B cell (primary cell): Measurements from ENCODE around the gene CFD. TPM values are rescaled to one million over a fixed set of nuclear protein-coding genes. Genes with fewer than 3 reads are reported as not detected.

ENCODE experiments used
- ATAC-seq: fragments of 200-7000 bp; cut with Tn5 transposase; one replicate; pipeline ENCODE4 v1.10.0; 2021; ENCODE audit warnings: low read depth, mild to moderate bottlenecking, moderate number of reproducible peaks, moderate library complexity
- CTCF ChIA-PET: fragments of 350-600 bp; sonication (Branson Sonifier 250); formaldehyde crosslinking; loops from one replicate; lab custom pipeline; 2021; ENCODE audit warnings: antibody characterized with exemption, inconsistent platforms; lab: Charles Lee
- POLR2A ChIA-PET: fragments of 350-600 bp; sonication (Branson Sonifier 250); formaldehyde crosslinking; loops from one replicate; lab custom pipeline; 2021; ENCODE audit warnings: antibody characterized with exemption; lab: Charles Lee
- DNase-seq: peaks from one replicate; pipeline ENCODE4 v3.0.0; 2013
- H2AFZ ChIP-seq: 2 replicates; pipeline ENCODE4 v1.6.1; 2012; ENCODE audit warnings: mild to moderate bottlenecking, low read depth, low read length; ENCODE audit not compliant: insufficient read depth, poor library complexity, severe bottlenecking
- H3K27ac ChIP-seq, 2 donors: 1 replicate in 1 of 2; 2 replicates in 1 of 2; pipeline ENCODE4 v1.5.1; 2012 to 2013; ENCODE audit warnings: low read length in 2 of 2, mild to moderate bottlenecking in 2 of 2, moderate library complexity in 1 of 2
- H3K27me3 ChIP-seq, 4 experiments: fragments of 200-600 bp in 1 of 4; sonication (generic) in 1 of 4; replicated peaks in 1 of 4; 1 replicate in 2 of 4; 2 replicates in 2 of 4; pipeline versions ENCODE4 v1.6.1 to v1.7.0; 2013 to 2016; ENCODE audit warnings: low read length in 3 of 4, mild to moderate bottlenecking in 2 of 4, mixed read lengths in 1 of 4, moderate library complexity in 1 of 4; ENCODE audit not compliant: insufficient read depth in 4 of 4, control insufficient read depth in 3 of 4; ENCODE audit errors: control extremely low read depth in 1 of 4
- H3K36me3 ChIP-seq, 2 experiments: replicated peaks in 1 of 2; 1 replicate in 1 of 2; 2 replicates in 1 of 2; pipeline versions ENCODE4 v1.6.1 to v1.7.1; 2013; ENCODE audit warnings: low read length in 1 of 2; ENCODE audit not compliant: insufficient read depth in 2 of 2, control insufficient read depth in 1 of 2; ENCODE audit errors: control extremely low read depth in 1 of 2, extremely low read depth in 1 of 2
- H3K4me1 ChIP-seq, 2 donors: fragments of 200-600 bp in 1 of 2; sonication (generic) in 1 of 2; 1 replicate in 1 of 2; 2 replicates in 1 of 2; pipeline versions ENCODE4 v1.5.1 to v1.6.1; 2013 to 2017; ENCODE audit warnings: low read length in 2 of 2; ENCODE audit not compliant: control insufficient read depth in 2 of 2, insufficient read depth in 2 of 2
- H3K4me2 ChIP-seq: replicated peaks from 2 replicates; pipeline ENCODE3; 2012; ENCODE audit warnings: mild to moderate bottlenecking, low read depth, low read length; ENCODE audit not compliant: poor library complexity, severe bottlenecking
- H3K4me3 ChIP-seq, 5 experiments: fragments of 200-600 bp in 1 of 5; sonication (generic) in 1 of 5; 1 replicate in 3 of 5; 2 replicates in 2 of 5; pipeline versions ENCODE4 v1.5.1 to v1.7.0; 2011 to 2016; ENCODE audit warnings: low read length in 4 of 5, mild to moderate bottlenecking in 4 of 5, low read depth in 2 of 5, control low read depth in 1 of 5, moderate library complexity in 1 of 5; ENCODE audit not compliant: insufficient read depth in 1 of 5; ENCODE audit errors: control extremely low read depth in 1 of 5, extremely low read depth in 1 of 5
- H3K79me2 ChIP-seq: fragments of 200-600 bp; sonication (generic); one replicate; pipeline ENCODE4 v1.6.0; 2016; ENCODE audit warnings: low read length; ENCODE audit not compliant: control insufficient read depth, insufficient read depth
- H3K9ac ChIP-seq: fragments of 200-600 bp; sonication (generic); 2 replicates; pipeline ENCODE4 v1.6.1; 2017; ENCODE audit warnings: mild to moderate bottlenecking, low read length, moderate library complexity
- H3K9me3 ChIP-seq, 3 donors: one replicate each; pipeline versions ENCODE4 v1.6.1 to v1.7.1; 2013; ENCODE audit warnings: low read length in 2 of 3; ENCODE audit not compliant: control insufficient read depth in 2 of 3, insufficient read depth in 1 of 3; ENCODE audit errors: control extremely low read depth in 1 of 3
- H4K20me1 ChIP-seq: 2 replicates; pipeline ENCODE4 v1.6.0; 2012; ENCODE audit warnings: mild to moderate bottlenecking, low read length; ENCODE audit not compliant: insufficient read depth, control insufficient read depth, poor library complexity, severe bottlenecking
- H3K27ac Mint-ChIP-seq: one replicate; pipeline ENCODE4 v1.8.0; 2021; ENCODE audit warnings: mixed read lengths
- H3K27me3 Mint-ChIP-seq: one replicate; pipeline ENCODE4 v1.8.0; 2021; ENCODE audit warnings: mixed read lengths
- H3K4me1 Mint-ChIP-seq: one replicate; pipeline ENCODE4 v1.8.0; 2021; ENCODE audit warnings: mixed read lengths
- H3K4me3 Mint-ChIP-seq: one replicate; pipeline ENCODE4 v1.8.0; 2021; ENCODE audit warnings: mixed read lengths
- H3K9me3 Mint-ChIP-seq: one replicate; pipeline ENCODE4 v1.8.0; 2022; ENCODE audit warnings: mixed read lengths; ENCODE audit not compliant: insufficient read depth
- CTCF ChIP-seq: fragments of 200-600 bp; IDR thresholded peaks from one replicate; pipeline ENCODE4 v1.8.0; 2022; ENCODE audit warnings: antibody characterized with exemption, mild to moderate bottlenecking
- EZH2 ChIP-seq: IDR thresholded peaks from 2 replicates; pipeline ENCODE4 v1.6.1; 2012; ENCODE audit warnings: borderline replicate concordance, low read depth, mild to moderate bottlenecking, moderate library complexity, low read length; ENCODE audit not compliant: insufficient read depth, poor library complexity, severe bottlenecking
- WGBS: methylation state at CpG from one replicate; pipeline ENCODE4 v1.1.5; 2013; ENCODE audit warnings: missing lambda C conversion rate; ENCODE audit not compliant: insufficient coverage; 5-methylcytosine and 5-hydroxymethylcytosine counted together
- intact Hi-C: fragments of 100-400 bp; cut with micrococcal nuclease; formaldehyde crosslinking; loops from one replicate; pipeline ENCODE4 v1.10.0; 2022
- polyA plus RNA-seq: library from polyadenylated mRNA; depleted of rRNA; stranded (reverse); fragments of >200 nt; gene quantifications from 2 replicates; pipeline ENCODE4 v1.2.3, GENCODE V29; 2012
- total RNA-seq, 2 donors: library from RNA; stranded (reverse); fragments of 120-200 nt in 1 of 2; gene quantifications; 1 replicate in 1 of 2; 2 replicates in 1 of 2; pipeline versions ENCODE4 v1.2.3 to v1.2.4, GENCODE V29; 2013 to 2022

CFD gene
- total and polyA plus RNA-seq, 2 donors (not counting 1 experiment from before 2014, with no cell fraction given) = 0.79 to 6.6 TPM

- H3K4me3 Mint-ChIP-seq = no peak overlapping the region
These were observed 16.6 kb downstream of the CFD start for GRCh38 chr19:876089-876488.

More at GRCh38 chr19:876089-876488, 16.6 kb downstream of the CFD start:
- TF ChIP-seq CTCF (no peak), EZH2 (no peak)
- Histone ChIP-seq H3K27ac (no peak overlapping the region), H3K9me3 (peaks cover 0 to 3% (median 0%) of the 10 kb centered on the region in 3 donors), H3K9ac (no peak overlapping the region), H3K79me2 (peaks cover 13% of the 10 kb centered on the region), H3K4me1 (peaks cover 8 to 17% of the 10 kb centered on the region in 2 donors), H3K4me2 (no peak overlapping the region), H2AFZ (no peak overlapping the region), H4K20me1 (peaks cover 25% of the 10 kb centered on the region), H3K36me3 (peaks cover 0 to 18% of the 10 kb centered on the region in 2 experiments), H3K27me3 (no peaks in the 10 kb centered on the region), H3K4me3 (no peak overlapping the region)
- intact Hi-C loops = no loop called here
- H3K4me1 Mint-ChIP-seq = peaks cover 9% of the 10 kb centered on the region
- POLR2A ChIA-PET = no interaction called here
- H3K27ac Mint-ChIP-seq = no peak overlapping the region
- CTCF ChIA-PET = interaction anchor here (0.8 to 2.1 kb wide), 2 partner anchors 12 to 31 kb away, joined by 3 to 6 read pairs; no protein-coding TSS in a partner anchor
- no peaks in the 10 kb centered on the region for H3K9me3 Mint-ChIP-seq
- DNase-seq (no peak), ATAC-seq (no peak)
- no peaks in the 10 kb centered on the region for H3K27me3 Mint-ChIP-seq
- WGBS = 96% methylated on average over 17 of the region's 18 CpGs
